ENCODE measurements around the gene NPHS1.
"Not testable (repeated sequence)": the region's sequence is repeated elsewhere in the genome, so short reads cannot be mapped to it uniquely, and the experiment has no call there.

NPHS1 gene

DNA sequence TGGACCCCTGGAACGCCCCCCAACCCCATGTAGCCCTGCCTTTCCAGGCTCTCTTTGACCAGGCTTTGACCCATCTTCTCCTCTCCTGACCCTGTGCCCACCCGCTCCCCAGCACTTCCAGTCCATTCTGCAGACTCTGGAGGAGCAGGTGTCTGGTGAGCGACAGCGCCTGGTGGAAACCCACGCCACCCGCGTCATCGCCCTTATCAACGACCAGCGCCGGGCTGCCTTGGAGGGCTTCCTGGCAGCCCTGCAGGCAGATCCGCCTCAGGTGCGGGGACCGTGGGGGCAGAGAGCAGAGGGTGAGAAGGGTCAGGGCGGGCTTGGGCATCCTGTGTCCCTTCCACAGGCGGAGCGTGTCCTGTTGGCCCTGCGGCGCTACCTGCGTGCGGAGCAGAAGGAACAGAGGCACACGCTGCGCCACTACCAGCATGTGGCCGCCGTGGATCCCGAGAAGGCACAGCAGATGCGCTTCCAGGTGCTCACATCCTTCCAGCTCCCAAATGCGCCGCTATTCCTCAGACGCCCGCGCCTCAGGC lies 22.2 kb upstream of the NPHS1 start:
- no peak for DNase-seq (ENCODE audit: low read depth in 1 of 2, low spot score in 1 of 2)

GRCh38 chr19:35872180-35872579 lies 19.9 kb upstream of the NPHS1 start:
- DNase-seq (ENCODE audit: low read depth in 1 of 2, low spot score in 1 of 2): no peak

DNA sequence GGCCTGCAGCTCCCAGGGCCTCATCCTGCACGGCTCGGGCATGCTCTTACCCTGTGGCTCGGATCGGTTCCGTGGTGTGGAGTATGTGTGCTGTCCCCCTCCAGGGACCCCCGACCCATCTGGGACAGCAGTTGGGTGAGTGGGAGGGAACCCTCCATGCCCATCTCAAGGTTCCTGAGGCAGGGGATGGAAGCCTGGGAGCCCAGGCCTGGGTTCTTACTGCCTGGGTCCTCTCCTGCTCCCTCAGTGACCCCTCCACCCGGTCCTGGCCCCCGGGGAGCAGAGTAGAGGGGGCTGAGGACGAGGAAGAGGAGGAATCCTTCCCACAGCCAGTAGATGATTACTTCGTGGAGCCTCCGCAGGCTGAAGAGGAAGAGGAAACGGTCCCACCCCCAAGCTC lies 19.3 kb upstream of the NPHS1 start:
- no peak for DNase-seq (ENCODE audit: low read depth in 1 of 2, low spot score in 1 of 2)

- DNase-seq (ENCODE audit: low read depth in 1 of 2, low spot score in 1 of 2): no peak
These were observed 18.5 kb upstream of the NPHS1 start for GRCh38 chr19:35870798-35871197.

- DNase-seq (ENCODE audit: low read depth in 1 of 2, low spot score in 1 of 2): not testable (repeated sequence)
These were observed 17.9 kb upstream of the NPHS1 start for GRCh38 chr19:35870124-35870736.

DNA sequence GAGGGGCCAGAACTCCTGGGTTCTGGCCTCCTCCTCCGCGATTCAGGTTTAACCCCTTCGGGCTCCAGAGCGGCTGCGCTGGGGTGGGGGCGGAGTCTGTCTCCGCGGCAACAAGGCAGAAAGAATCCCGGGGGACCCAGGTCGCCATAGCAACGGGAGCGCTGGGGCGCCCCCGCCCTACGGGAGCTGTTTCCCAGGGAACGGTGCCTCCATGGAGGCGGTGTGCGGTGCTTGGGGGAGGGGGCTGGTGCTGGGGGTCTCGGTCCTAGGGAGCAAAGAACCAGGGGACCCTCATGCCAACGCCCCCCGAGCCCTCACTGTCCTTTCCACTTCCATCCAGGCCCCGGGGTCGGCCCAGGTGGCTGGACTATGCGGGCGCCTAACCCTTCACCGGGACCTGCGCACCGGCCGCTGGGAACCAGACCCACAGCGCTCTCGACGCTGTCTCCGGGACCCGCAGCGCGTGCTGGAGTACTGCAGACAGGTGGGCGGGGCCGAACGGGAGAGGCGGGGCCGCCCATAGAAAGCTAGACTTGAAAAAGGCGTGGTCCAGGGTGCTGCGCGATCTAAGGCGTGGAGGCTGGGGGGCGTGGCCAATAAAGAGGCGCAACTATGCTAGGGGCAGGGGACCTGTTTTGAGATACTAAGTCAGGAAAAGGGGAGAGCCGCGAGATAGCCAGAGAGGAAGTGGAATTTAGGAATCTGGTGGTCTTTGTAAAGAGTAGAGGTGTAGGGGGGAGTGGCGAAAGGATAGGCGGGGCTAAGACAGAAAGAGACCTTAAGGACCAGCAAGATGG lies 17.2 kb upstream of the NPHS1 start:
- DNase-seq (ENCODE audit: low read depth in 1 of 2, low spot score in 1 of 2): peak; percentile 60 to 75

- DNase-seq (ENCODE audit: low read depth in 1 of 2, low spot score in 1 of 2): no peak
These were observed 16.6 kb upstream of the NPHS1 start for GRCh38 chr19:35868823-35869326.

- DNase-seq (ENCODE audit: low read depth in 1 of 2, low spot score in 1 of 2): peak; percentile 39 to 66
These were observed 16.0 kb upstream of the NPHS1 start, which contains the start of gene APLP1 for GRCh38 chr19:35868172-35868822. Gene APLP1 (plus strand): TSS chr19:35868574. CDS start chr19:35868637, 63 bp downstream.

GRCh38 chr19:35863018-35863417 lies 10.7 kb upstream of the NPHS1 start:
- DNase-seq (ENCODE audit: low read depth in 1 of 2, low spot score in 1 of 2): no peak

- no peak for DNase-seq (ENCODE audit: low read depth in 1 of 2, low spot score in 1 of 2)
These were observed 10.2 kb upstream of the NPHS1 start for GRCh38 chr19:35862528-35862927.

DNA sequence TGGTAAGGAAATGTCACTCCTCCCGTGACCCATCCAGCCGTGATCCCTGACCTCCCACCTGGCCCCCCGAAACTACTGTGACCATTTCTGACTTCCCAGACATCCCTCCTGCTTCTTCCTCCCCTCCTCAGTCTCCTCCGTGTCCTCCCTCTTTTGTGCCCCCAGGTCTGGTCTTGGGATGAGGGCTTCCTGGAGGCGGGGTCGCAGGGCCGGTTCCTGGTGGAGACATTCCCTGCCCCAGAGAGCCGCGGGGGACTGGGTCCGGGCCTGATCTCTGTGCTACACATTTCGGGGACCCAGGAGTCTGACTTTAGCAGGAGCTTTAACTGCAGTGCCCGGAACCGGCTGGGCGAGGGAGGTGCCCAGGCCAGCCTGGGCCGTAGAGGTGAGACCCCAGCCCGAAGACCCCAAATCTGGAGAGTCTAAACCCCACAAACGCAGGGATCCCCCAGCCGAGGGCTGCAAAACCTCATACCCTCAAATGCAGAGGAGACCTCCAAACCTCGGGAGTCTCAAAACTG lies 9.4 kb upstream of the NPHS1 start:
- no peak for DNase-seq (ENCODE audit: low read depth in 1 of 2, low spot score in 1 of 2)

DNA sequence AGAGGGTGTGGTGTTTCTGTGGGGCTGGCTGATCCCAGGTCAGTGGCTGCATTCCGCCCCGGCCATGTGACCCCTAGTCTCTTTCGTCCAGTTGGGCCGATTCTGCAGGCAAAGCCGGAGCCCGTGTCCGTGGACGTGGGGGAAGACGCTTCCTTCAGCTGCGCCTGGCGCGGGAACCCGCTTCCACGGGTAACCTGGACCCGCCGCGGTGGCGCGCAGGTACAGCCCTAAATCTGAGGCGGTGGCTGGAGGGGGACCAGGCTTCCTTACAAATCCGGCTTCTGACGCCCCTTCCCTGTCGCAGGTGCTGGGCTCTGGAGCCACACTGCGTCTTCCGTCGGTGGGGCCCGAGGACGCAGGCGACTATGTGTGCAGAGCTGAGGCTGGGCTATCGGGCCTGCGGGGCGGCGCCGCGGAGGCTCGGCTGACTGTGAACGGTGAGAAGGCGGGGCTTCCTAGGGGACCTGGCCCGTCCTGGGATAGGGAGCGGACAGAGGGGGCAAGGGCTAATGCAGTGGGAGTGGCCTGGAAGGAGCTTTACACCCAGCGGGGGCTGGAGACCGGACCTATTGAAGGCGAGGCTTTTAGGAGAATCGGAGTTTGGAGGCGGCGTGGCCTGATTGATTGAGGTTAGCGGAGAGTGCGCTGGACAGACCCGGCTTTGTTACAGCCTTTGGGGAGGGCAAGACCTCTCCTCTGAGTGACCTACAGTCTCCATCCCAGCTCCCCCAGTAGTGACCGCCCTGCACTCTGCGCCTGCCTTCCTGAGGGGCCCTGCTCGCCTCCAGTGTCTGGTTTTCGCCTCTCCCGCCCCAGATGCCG lies 8.7 kb upstream of the NPHS1 start:
- DNase-seq (ENCODE audit: low read depth in 1 of 2, low spot score in 1 of 2): no peak

DNA sequence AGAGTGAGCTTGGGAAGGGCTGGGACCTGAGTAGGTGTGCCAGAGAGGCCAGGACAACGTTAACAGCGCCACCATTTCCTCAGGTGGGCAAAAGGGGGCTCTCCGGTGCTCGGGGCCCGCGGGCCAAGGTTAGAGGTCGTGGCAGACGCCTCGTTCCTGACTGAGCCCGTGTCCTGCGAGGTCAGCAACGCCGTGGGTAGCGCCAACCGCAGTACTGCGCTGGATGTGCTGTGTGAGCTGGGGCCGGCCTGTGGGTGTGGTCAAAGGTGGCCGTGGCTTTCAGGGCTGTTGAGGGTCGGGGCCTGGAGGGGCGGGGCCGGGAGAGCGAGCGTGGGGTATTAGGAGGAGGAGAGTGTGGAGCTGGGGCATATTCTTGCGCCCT lies 8.1 kb upstream of the NPHS1 start:
- no peak for DNase-seq (ENCODE audit: low read depth in 1 of 2, low spot score in 1 of 2)

DNA sequence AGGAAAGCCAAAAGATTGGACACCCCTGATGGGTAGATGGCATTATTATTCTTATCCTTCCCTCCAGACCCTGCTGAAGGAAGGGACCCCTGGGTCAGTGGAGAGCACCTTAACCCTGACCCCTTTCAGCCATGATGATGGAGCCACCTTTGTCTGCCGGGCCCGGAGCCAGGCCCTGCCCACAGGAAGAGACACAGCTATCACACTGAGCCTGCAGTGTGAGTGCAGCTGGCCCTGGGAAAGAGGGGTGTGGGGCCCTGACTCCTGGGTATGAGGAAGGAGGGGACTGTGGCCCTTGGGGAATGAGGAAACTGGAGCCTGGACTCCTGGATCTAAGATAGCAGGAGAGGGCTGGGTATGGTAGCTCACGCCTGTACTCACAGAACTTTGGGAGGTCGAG lies 7.1 kb upstream of the NPHS1 start:
- no peak for DNase-seq (ENCODE audit: low read depth in 1 of 2, low spot score in 1 of 2)

- DNase-seq (ENCODE audit: low read depth in 1 of 2, low spot score in 1 of 2): no peak
These were observed 6.0 kb upstream of the NPHS1 start for GRCh38 chr19:35858311-35858710.

DNA sequence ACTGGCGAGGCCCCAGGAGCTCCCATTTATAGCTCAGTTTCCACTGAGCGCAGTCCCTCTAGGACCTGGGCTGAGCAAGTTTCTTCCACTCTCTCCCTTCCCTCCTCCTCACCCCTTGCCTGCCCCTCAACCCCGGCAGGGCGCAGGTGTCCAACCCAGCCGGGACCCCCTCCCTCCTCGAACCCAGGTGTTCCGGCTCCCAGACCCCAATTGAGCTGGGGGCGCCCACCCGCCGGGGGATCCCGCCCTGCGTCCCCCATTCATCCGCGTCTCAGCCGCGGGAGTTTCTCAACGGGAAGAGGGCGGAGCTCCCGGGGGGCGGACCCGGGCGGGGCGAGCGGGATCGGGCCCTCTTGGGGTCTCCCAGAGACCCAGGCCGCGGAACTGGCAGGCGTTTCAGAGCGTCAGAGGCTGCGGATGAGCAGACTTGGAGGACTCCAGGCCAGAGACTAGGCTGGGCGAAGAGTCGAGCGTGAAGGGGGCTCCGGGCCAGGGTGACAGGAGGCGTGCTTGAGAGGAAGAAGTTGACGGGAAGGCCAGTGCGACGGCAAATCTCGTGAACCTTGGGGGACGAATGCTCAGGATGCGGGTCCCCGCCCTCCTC lies 4.3 kb upstream of the NPHS1 start, which contains the start of gene KIRREL2:
KIRREL2 (plus strand) TSS at position 366 of the 604 bp plus-strand sequence; CDS start at position 575, 209 bp downstream.
- peak in 1 of 2 donors; percentile 32 for DNase-seq (ENCODE audit: low read depth in 1 of 2, low spot score in 1 of 2)

DNA sequence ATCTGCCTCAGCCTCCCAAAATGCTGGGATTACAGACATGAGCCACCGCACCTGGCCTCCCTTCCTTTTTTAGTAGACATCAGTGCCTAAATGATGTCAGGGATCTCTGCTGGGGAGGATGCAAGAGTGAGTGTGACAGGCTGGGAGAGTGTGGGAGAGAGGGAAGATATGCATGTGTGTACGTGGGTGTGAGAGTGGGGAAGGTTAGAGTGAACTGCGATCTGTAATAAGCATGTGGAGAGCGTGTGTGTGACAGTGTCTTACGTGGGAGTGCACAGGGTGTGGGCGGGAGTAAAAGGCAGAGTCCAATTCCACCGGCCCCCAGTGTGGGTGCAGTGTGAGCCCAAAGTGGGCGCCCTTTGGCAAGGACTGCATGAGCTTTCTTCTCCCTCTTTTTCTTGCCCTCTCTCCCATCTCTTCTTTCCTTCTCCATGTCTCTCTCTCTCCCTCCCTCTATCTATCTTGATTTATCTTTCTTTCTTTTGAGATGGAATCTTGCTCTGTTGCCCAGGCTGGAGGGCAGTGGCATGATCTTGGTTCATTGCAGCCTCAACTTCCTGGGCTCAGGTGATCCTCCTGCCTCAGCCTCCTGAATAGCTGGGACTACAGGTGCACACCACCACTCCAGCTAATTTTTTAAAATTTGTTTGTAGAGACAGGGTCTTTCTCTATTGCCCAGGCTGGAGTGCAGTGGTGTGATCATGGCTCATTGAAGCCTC lies 893 bp upstream of the NPHS1 start:
- DNase-seq (ENCODE audit: low read depth in 1 of 2, low spot score in 1 of 2): no peak

DNA sequence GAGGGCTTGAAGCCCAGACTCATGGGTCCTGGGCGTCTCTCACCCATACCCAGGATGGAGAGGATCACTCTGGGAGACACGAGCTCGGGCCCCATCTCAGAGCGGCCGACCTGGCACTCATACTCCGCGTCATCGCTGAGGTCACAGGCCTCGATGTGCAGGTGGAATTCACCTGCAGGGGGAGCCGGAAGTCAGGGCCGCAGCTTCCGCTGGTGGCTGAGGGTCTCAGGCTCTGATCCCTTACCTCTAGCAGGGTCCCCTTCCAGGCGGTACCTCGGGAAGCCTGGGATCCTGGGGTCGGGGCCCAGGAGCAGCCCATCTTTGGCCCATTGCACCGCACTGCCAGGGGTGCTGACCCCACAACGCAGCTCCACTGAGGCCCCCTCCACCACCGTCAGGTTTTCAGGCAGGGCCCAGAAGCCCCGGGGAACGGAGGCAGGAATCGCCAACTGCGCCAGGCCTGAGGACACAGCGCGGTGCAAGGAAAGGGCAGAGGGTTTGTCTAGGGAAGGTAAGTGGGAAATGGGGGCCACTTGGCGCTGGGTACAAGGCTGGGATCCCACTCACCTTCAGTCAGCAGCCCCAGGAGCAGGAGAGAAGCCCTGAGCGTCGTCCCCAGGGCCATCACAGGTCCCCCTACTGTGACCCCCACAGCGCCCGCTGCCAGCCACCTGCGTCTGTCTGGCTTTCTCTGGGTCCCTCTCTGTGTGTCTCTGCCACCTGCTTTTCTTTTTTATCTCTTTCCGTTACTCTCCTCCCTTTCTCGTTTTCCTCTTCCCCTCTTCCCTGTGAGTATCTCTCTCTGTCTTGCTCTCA lies 883 bp downstream of the NPHS1 start:
- DNase-seq (ENCODE audit: low read depth in 1 of 2, low spot score in 1 of 2): no peak
